SK-N-SH (cell line): ENCODE data around the gene CDK5RAP1. TPM values are rescaled to one million over a fixed set of nuclear protein-coding genes. Genes with fewer than 3 reads are reported as not detected.

Source experiments
- CTCF ChIA-PET: fragments of 300-600, 350-600 bp; formaldehyde crosslinking; extraction: SDS; loops from one replicate; lab custom pipeline; 2021; lab: Yijun Ruan, JAX
- POLR2A ChIA-PET: fragments of 350-600 bp; sonication (Branson Sonifier 250); formaldehyde crosslinking; extraction: SDS; loops from one replicate; lab custom pipeline; 2020; ENCODE audit warnings: antibody characterized with exemption, inconsistent platforms; lab: Yijun Ruan, JAX
- DNase-seq: peaks from one replicate; pipeline ENCODE4 v3.0.0; 2012
- H2AFZ ChIP-seq: fragments of 200-600 bp; sonication (generic); 2 replicates; pipeline ENCODE4 v1.8.1; 2016; ENCODE audit warnings: antibody characterized with exemption, mild to moderate bottlenecking, low read depth
- H3F3A ChIP-seq: fragments of 200-600 bp; sonication (generic); replicated peaks from 2 replicates; pipeline ENCODE3; 2016; ENCODE audit warnings: antibody characterized with exemption, mild to moderate bottlenecking; ENCODE audit not compliant: insufficient read depth
- H3K27ac ChIP-seq, 2 experiments: fragments of 200-500 bp in 1 of 2; fragments of 200-600 bp in 1 of 2; sonication (Bioruptor generic) in 1 of 2; sonication (generic), shearing (Covaris generic) in 1 of 2; 2 replicates each; pipeline versions ENCODE4 v1.5.1 to v1.6.1; 2014 to 2016; ENCODE audit warnings: low read depth in 2 of 2, inconsistent platforms in 1 of 2, low read length in 1 of 2, mild to moderate bottlenecking in 1 of 2, mixed read lengths in 1 of 2
- H3K27me3 ChIP-seq: fragments of 200-600 bp; sonication (generic), shearing (Covaris generic); 2 replicates; pipeline ENCODE4 v1.6.1; 2016; ENCODE audit warnings: mixed run types; ENCODE audit not compliant: insufficient read depth
- H3K36me3 ChIP-seq, 2 experiments: fragments of 200-500 bp in 1 of 2; fragments of 200-600 bp in 1 of 2; sonication (Bioruptor generic) in 1 of 2; sonication (generic) in 1 of 2; replicated peaks in 1 of 2; 2 replicates each; pipeline versions ENCODE3 to v1.5.1; 2014 to 2016; ENCODE audit warnings: low read length in 1 of 2, mild to moderate bottlenecking in 1 of 2; ENCODE audit not compliant: insufficient read depth in 2 of 2, control insufficient read depth in 1 of 2
- H3K4me1 ChIP-seq, 2 experiments: fragments of 200-500 bp in 1 of 2; fragments of 200-600 bp in 1 of 2; sonication (Bioruptor generic) in 1 of 2; sonication (generic), shearing (Covaris generic) in 1 of 2; 2 replicates each; pipeline versions ENCODE4 v1.5.1 to v1.6.1; 2014 to 2016; ENCODE audit warnings: low read depth in 1 of 2, low read length in 1 of 2, mixed run types in 1 of 2; ENCODE audit not compliant: insufficient read depth in 2 of 2, control insufficient read depth in 1 of 2
- H3K4me2 ChIP-seq: fragments of 200-600 bp; sonication (generic), shearing (Covaris generic); 2 replicates; pipeline ENCODE4 v1.6.1; 2017; ENCODE audit warnings: mixed run types
- H3K4me3 ChIP-seq, 2 experiments: fragments of 200-500 bp in 1 of 2; fragments of 200-600 bp in 1 of 2; sonication (Bioruptor generic) in 1 of 2; sonication (generic), shearing (Covaris generic) in 1 of 2; 2 replicates each; pipeline versions ENCODE4 v1.5.1 to v1.8.1; 2014 to 2016; ENCODE audit warnings: low read depth in 2 of 2, inconsistent platforms in 1 of 2, low read length in 1 of 2, mild to moderate bottlenecking in 1 of 2, mixed read lengths in 1 of 2, moderate library complexity in 1 of 2
- H3K79me2 ChIP-seq: fragments of 200-600 bp; sonication (generic); 2 replicates; pipeline ENCODE4 v1.8.1; 2017; ENCODE audit warnings: mild to moderate bottlenecking; ENCODE audit not compliant: insufficient read depth
- H3K9ac ChIP-seq: fragments of 200-600 bp; sonication (generic); 2 replicates; pipeline ENCODE4 v1.6.1; 2017; ENCODE audit warnings: mixed run types
- H3K9me2 ChIP-seq: fragments of 200-600 bp; sonication (generic); 2 replicates; pipeline ENCODE4 v1.6.1; 2017; ENCODE audit warnings: mixed run types
- H3K9me3 ChIP-seq: fragments of 200-600 bp; sonication (generic); 2 replicates; pipeline ENCODE4 v1.6.1; 2017; ENCODE audit warnings: mixed run types, mild to moderate bottlenecking, moderate library complexity
- H4K20me1 ChIP-seq: fragments of 200-600 bp; sonication (generic); 2 replicates; pipeline ENCODE4 v1.6.1; 2017; ENCODE audit warnings: mild to moderate bottlenecking, mixed run types; ENCODE audit not compliant: insufficient read depth
- GATA2 ChIP-seq: sonication (generic); formaldehyde crosslinking; IDR thresholded peaks from 2 replicates; pipeline ENCODE4 v1.5.0; 2020; ENCODE audit warnings: mild to moderate bottlenecking, missing genetic modification reagents
- IRF3 ChIP-seq: fragments of 150-350 bp; IDR thresholded peaks from 2 replicates; pipeline ENCODE4 v1.6.1; 2016; ENCODE audit warnings: mild to moderate bottlenecking, low read depth, low read length
- NFIC ChIP-seq: IDR thresholded peaks from 2 replicates; pipeline ENCODE4 v1.4.0; 2012; ENCODE audit warnings: borderline replicate concordance
- POLR2AphosphoS5 ChIP-seq: IDR thresholded peaks from 2 replicates; pipeline ENCODE4 v1.6.1; 2012; ENCODE audit warnings: low read depth, low read length
- RFX5 ChIP-seq: IDR thresholded peaks from 2 replicates; pipeline ENCODE4 v1.6.1; 2012; ENCODE audit warnings: mild to moderate bottlenecking, improper control_type of control experiment, low read length
- SIN3A ChIP-seq: IDR thresholded peaks from 2 replicates; pipeline ENCODE4 v1.6.1; 2012; ENCODE audit warnings: low read depth, mild to moderate bottlenecking, low read length, moderate library complexity, borderline replicate concordance
- TEAD4 ChIP-seq: IDR thresholded peaks from 2 replicates; pipeline ENCODE4 v1.4.0; 2012; ENCODE audit warnings: mild to moderate bottlenecking, borderline replicate concordance; ENCODE audit not compliant: insufficient read depth
- WGBS: methylation state at CpG from one replicate; pipeline ENCODE4 v1.1.6; 2017; ENCODE audit warnings: low lambda C conversion rate; 5-methylcytosine and 5-hydroxymethylcytosine counted together
- polyA plus RNA-seq, 3 experiments: library from polyadenylated mRNA; depleted of rRNA; stranded (reverse); fragments of >200 nt; gene quantifications; 2 replicates each; pipeline ENCODE4 v1.2.3, GENCODE V29; 2012
- TF ChIP-seq, protein P1 (sequence below): fragments of 200-600 bp; sonication (generic); IDR thresholded peaks from 2 replicates; pipeline ENCODE4 v1.6.1; 2017; ENCODE audit warnings: antibody characterized with exemption, mild to moderate bottlenecking, moderate library complexity

The CDK5RAP1 gene
- polyA plus RNA-seq, 1 of the 3 experiments (the other 2 are of a cell fraction) = 30.5 TPM

DNA sequence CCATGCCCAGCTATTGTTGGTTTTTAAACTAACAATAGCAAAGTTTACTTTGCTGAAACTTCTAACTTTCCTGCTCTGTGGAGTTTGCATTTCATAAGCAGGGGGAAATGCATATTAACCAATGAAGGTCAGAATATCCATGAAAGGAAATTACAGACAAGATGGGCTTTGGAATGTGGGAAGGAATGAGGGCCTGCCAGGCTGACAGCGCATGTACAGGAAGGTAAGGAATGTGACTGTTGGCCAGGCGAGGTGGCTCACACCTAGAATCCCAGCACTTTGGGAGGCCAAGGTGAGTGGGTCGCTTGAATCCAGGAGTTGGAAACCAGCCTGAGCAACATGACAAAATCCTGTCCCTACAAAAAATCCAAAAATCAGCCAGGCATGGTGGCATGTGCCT lies 49.6 kb downstream of the CDK5RAP1 start:
- TF ChIP-seq GATA2 (CRISPR knock-in tag) = no peak
- TF ChIP-seq, protein P1, sequence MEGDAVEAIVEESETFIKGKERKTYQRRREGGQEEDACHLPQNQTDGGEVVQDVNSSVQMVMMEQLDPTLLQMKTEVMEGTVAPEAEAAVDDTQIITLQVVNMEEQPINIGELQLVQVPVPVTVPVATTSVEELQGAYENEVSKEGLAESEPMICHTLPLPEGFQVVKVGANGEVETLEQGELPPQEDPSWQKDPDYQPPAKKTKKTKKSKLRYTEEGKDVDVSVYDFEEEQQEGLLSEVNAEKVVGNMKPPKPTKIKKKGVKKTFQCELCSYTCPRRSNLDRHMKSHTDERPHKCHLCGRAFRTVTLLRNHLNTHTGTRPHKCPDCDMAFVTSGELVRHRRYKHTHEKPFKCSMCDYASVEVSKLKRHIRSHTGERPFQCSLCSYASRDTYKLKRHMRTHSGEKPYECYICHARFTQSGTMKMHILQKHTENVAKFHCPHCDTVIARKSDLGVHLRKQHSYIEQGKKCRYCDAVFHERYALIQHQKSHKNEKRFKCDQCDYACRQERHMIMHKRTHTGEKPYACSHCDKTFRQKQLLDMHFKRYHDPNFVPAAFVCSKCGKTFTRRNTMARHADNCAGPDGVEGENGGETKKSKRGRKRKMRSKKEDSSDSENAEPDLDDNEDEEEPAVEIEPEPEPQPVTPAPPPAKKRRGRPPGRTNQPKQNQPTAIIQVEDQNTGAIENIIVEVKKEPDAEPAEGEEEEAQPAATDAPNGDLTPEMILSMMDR = no peak
- TF ChIP-seq IRF3 = no peak
- no peak for TF ChIP-seq SIN3A
- TF ChIP-seq POLR2AphosphoS5 = no peak
- TF ChIP-seq RFX5 = no peak
- Histone ChIP-seq H3K9me2 (no peaks in the 10 kb centered on the region), H3F3A (no peaks in the 10 kb centered on the region), H2AFZ (no peak overlapping the region), H3K79me2 (no peaks in the 10 kb centered on the region), H3K4me3 (no peak overlapping the region), H3K4me2 (no peak overlapping the region), H3K9ac (no peak overlapping the region), H3K9me3 (no peaks in the 10 kb centered on the region), H3K27ac (no peak overlapping the region), H3K27me3 (no peaks in the 10 kb centered on the region), H3K36me3 (peaks cover 0 to 11% of the 10 kb centered on the region in 2 experiments), H3K4me1 (no peaks in the 10 kb centered on the region), H4K20me1 (no peaks in the 10 kb centered on the region)
- POLR2A ChIA-PET = no interaction called here
- CTCF ChIA-PET = no interaction called here
- DNase-seq = no peak
- 59% methylated on average over 3 of the region's 3 CpGs for WGBS

GRCh38 chr20:33349493-33349892 lies 51.8 kb downstream of the CDK5RAP1 start:
- H2AFZ ChIP-seq = no peak overlapping the region
- H3K79me2 ChIP-seq = no peaks in the 10 kb centered on the region
- ChIA-PET POLR2A (no interaction called here), CTCF (no interaction called here)
- H3F3A ChIP-seq = no peaks in the 10 kb centered on the region
- no peak overlapping the region for H3K9ac ChIP-seq
- no peaks in the 10 kb centered on the region for H4K20me1 ChIP-seq
- no peak overlapping the region for H3K4me3 ChIP-seq
- no peaks in the 10 kb centered on the region for H3K9me2 ChIP-seq
- H3K27me3 ChIP-seq = no peaks in the 10 kb centered on the region
- no peaks in the 10 kb centered on the region for H3K4me1 ChIP-seq
- no peak overlapping the region for H3K27ac ChIP-seq
- no peak overlapping the region for H3K4me2 ChIP-seq
- no peak for TF ChIP-seq POLR2AphosphoS5
- no peak for TF ChIP-seq TEAD4
- TF ChIP-seq NFIC = no peak
- peaks cover 0 to 3% of the 10 kb centered on the region in 2 experiments for H3K36me3 ChIP-seq
- 95% methylated on average over 7 of the region's 8 CpGs for WGBS
- no peak for DNase-seq
- no peaks in the 10 kb centered on the region for H3K9me3 ChIP-seq
